Measurements from ENCODE around the gene ANK2. TPM values are rescaled to one million over a fixed set of nuclear protein-coding genes. Genes with fewer than 3 reads are reported as not detected.

The ANK2 gene
- total RNA-seq, 1 donor from 2014 or later, result 14.0 TPM

DNA sequence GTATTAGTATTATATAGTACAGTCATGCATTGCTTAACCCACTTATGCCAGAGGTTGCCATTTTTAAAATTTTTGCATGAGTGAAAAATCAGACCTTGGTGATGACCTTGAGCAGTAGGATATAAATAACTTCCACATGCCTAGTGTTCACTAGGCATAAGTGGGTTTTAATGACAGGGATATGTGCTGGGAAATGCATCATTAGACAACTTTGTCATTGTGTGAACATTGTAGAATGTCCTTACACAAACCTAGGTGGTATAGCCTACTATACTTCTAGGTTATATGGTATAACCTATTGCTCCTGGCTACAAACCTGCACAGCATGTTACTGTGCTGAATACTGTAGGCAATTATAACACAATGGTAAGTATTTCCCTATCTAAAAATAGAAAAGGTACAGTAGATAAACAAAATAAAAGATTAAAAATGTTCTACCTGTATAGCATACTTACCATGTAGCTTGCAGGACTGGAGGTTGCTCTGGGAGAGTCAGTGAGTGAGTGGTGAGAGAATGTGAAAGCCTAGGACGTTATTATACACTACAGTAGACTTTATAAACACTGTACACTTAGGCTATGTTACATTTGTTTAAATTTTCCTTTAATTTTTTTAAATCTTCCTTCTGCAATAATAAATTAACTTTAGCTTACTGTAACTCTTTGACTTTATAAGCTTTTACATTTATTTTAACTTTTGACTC, 326.7 kb downstream of the ANK2 start:
- H3K4me3 ChIP-seq, result no peak overlapping the region
- H3K9me3 ChIP-seq, result no peaks in the 10 kb centered on the region
- no peaks in the 10 kb centered on the region for H3K27me3 ChIP-seq (ENCODE audit: low read depth)
- TF ChIP-seq, protein P1, sequence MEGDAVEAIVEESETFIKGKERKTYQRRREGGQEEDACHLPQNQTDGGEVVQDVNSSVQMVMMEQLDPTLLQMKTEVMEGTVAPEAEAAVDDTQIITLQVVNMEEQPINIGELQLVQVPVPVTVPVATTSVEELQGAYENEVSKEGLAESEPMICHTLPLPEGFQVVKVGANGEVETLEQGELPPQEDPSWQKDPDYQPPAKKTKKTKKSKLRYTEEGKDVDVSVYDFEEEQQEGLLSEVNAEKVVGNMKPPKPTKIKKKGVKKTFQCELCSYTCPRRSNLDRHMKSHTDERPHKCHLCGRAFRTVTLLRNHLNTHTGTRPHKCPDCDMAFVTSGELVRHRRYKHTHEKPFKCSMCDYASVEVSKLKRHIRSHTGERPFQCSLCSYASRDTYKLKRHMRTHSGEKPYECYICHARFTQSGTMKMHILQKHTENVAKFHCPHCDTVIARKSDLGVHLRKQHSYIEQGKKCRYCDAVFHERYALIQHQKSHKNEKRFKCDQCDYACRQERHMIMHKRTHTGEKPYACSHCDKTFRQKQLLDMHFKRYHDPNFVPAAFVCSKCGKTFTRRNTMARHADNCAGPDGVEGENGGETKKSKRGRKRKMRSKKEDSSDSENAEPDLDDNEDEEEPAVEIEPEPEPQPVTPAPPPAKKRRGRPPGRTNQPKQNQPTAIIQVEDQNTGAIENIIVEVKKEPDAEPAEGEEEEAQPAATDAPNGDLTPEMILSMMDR (IDR thresholded peaks at IDR 0.05), result no peak
- no peak for ATAC-seq
- no peak overlapping the region for H3K27ac ChIP-seq
- H3K4me1 ChIP-seq, result no peaks in the 10 kb centered on the region
- no peaks in the 10 kb centered on the region for H3K36me3 ChIP-seq
- DNase-seq, result no peak
- intact Hi-C loops (cut with DNase I), result no loop called here

DNA sequence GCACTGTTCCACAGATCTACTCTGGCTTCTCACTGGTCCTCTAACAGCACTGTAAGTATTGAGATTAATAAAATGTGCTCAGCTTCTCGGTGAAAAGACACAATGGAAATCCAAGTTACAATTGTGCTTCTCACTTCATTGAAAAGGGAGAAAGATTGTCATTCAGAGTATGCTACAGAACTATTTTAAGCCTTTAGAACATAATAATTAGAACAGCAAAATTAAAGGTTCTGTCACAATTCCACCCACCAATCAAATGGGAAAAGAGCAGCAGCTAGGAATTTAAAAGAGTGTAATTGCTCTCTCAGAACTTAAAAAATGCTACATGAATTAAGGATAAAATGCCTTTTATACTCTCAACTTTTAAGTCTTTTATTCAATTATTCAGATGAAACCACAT, 329.4 kb downstream of the ANK2 start:
- intact Hi-C loops (cut with DNase I), result no loop called here
- Histone ChIP-seq H3K4me3 (no peak overlapping the region), H3K4me1 (peaks cover 13% of the 10 kb centered on the region), H3K27ac (no peak overlapping the region), H3K9me3 (no peaks in the 10 kb centered on the region), H3K27me3 (ENCODE audit: low read depth) (no peaks in the 10 kb centered on the region), H3K36me3 (no peaks in the 10 kb centered on the region)
- DNase-seq (no peak), ATAC-seq (no peak)
- TF ChIP-seq, protein P1 (IDR thresholded peaks at IDR 0.05), result no peak

DNA sequence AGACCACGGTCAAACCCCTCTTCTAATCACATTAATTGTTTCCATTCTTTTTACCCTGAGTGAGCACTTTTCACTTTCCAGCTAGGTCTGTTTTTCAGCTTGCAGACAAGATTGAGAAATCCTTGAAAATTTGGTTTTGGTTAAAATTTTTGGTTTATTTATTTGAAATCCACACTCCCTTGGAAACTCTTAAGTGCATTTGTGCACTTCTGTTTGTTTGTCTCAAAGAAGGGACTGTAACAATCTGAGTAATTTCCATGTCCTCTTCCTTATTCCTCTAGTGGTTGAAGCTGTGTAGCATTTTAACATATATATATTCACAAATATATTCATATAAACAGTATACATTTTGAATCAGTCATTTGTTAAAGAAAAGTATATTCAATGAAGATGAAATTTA, 333.3 kb downstream of the ANK2 start:
- TF ChIP-seq, protein P1 (IDR thresholded peaks at IDR 0.05), result no peak
- no peaks in the 10 kb centered on the region for H3K36me3 ChIP-seq
- no peaks in the 10 kb centered on the region for H3K9me3 ChIP-seq
- DNase-seq (no peak), ATAC-seq (no peak)
- intact Hi-C loops (cut with DNase I), result no loop called here
- peaks cover 14% of the 10 kb centered on the region for H3K4me1 ChIP-seq
- no peaks in the 10 kb centered on the region for H3K27me3 ChIP-seq (ENCODE audit: low read depth)
- H3K4me3 ChIP-seq, result no peak overlapping the region
- H3K27ac ChIP-seq, result no peak overlapping the region

DNA sequence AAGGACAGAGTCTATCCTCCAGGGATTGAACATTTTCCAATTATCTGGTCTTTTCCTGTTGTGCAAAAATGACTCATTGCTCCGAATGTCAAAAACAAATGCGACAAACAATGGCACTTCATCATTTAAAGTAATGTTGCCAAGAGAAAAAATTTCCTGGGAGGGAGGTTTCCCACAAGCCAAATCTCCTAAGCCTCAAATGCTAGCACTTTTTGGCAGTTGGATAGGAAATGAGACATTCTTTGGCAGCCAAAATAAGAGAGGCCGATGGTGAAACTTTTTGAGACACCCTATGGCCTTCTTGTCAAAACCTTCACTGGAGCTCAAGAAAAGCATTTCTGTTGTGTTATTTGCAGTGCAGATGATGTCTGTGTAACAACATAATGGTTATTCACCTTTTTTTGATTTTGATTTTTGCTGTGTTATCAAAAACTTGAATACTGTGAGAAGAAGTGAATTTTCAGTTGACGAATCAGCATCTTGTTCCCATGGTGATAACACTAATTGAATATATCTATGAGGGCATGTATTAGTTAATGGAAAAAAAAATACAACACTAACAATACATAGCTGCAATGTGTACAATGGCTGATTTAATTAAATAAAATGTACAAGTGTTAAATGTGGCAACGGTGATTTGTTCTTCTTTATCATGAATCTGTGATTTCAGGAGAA, 333.8 kb downstream of the ANK2 start:
- no peak overlapping the region for H3K4me3 ChIP-seq
- H3K27ac ChIP-seq, result no peak overlapping the region
- H3K36me3 ChIP-seq, result no peaks in the 10 kb centered on the region
- no peak for DNase-seq
- TF ChIP-seq, protein P1 (IDR thresholded peaks at IDR 0.05), result no peak
- ATAC-seq, result peak; percentile 32 to 34
- intact Hi-C loops (cut with DNase I), result no loop called here
- no peaks in the 10 kb centered on the region for H3K9me3 ChIP-seq
- peaks cover 14% of the 10 kb centered on the region for H3K4me1 ChIP-seq
- no peaks in the 10 kb centered on the region for H3K27me3 ChIP-seq (ENCODE audit: low read depth)

DNA sequence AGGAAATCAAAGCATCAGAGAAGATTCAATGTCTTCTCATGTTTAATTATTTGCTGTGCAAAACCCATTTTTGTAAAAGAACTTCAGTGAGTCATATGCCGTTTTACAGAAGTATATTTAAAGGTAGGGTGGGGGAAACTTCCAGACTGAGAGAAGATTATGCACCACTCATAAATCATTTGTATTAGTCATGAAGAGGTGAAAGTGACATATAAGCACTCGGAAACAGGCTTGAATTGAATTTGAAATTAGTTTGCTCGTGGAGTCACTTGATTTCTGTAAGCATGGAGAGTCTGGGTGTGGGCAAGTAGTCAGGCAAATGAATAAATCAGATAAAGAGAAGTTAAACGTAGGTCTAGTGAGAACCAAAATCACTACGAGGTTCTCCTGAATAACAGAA, 335.1 kb downstream of the ANK2 start:
- Histone ChIP-seq H3K36me3 (no peaks in the 10 kb centered on the region), H3K4me3 (no peak overlapping the region), H3K4me1 (peaks cover 14% of the 10 kb centered on the region), H3K9me3 (no peaks in the 10 kb centered on the region), H3K27me3 (ENCODE audit: low read depth) (no peaks in the 10 kb centered on the region), H3K27ac (no peak overlapping the region)
- intact Hi-C loops (cut with DNase I), result no loop called here
- TF ChIP-seq, protein P1 (IDR thresholded peaks at IDR 0.05), result no peak
- DNase-seq, result no peak
- ATAC-seq, result no peak
